ENCODE measurements around the gene BRCC3.

The BRCC3 gene

GRCh38 chrX:155070975-155071693, at the start of gene BRCC3, which contains the start of the genes CMC4 and MTCP1:
Gene BRCC3, plus strand, starts transcription at chrX:155071508. Its CDS starts 20 bp downstream, at chrX:155071528.
Gene CMC4, minus strand, starts transcription at chrX:155071136. Its CDS starts 7,113 bp downstream, at chrX:155064023.
Gene MTCP1, minus strand, starts transcription at chrX:155071136. Its CDS starts 5,126 bp downstream, at chrX:155066010.
- peak; percentile 28 to 35 for DNase-seq (ENCODE audit: low read depth in 2 of 2)

- no peak for DNase-seq (ENCODE audit: low read depth in 2 of 2)
Measured at GRCh38 chrX:155022585-155022984, 48.7 kb upstream of the BRCC3 start, which contains the start of gene F8. Gene F8, minus strand, starts transcription at chrX:155022723. Its CDS starts 171 bp downstream, at chrX:155022552.

GRCh38 chrX:155023907-155024833, 47.1 kb upstream of the BRCC3 start:
- DNase-seq (ENCODE audit: low read depth in 2 of 2), result no peak

- no peak for DNase-seq (ENCODE audit: low read depth in 2 of 2)
Measured at GRCh38 chrX:155026420-155026726, 44.9 kb upstream of the BRCC3 start.

GRCh38 chrX:155026727-155027508, 44.4 kb upstream of the BRCC3 start, which contains the start of gene FUNDC2:
Gene FUNDC2, plus strand, starts transcription at chrX:155026844. Its CDS starts 95 bp downstream, at chrX:155026939.
- DNase-seq (ENCODE audit: low read depth in 2 of 2), result peak; percentile 77 to 80

GRCh38 chrX:155027509-155028066, 43.7 kb upstream of the BRCC3 start:
- peak; percentile 33 to 37 for DNase-seq (ENCODE audit: low read depth in 2 of 2)

DNA sequence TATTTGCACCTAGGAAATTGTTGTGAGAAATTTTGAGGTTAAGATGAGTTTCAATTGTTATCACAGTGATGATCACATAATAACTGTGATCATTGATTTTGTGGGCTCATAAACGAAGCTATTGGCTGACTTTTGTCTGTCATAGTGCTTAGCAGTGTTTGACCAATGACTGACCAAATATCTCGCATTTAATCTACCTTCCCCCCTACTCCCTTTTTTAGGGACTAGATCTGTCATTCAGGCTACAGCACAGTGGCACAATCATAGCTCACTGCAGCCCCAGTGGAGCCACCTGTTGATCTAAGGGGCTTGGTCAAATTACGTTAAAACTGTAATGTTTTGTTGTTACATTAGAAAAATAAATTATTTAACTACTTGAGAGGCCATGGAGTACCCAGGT, 43.2 kb upstream of the BRCC3 start:
- DNase-seq (ENCODE audit: low read depth in 2 of 2), result no peak

DNA sequence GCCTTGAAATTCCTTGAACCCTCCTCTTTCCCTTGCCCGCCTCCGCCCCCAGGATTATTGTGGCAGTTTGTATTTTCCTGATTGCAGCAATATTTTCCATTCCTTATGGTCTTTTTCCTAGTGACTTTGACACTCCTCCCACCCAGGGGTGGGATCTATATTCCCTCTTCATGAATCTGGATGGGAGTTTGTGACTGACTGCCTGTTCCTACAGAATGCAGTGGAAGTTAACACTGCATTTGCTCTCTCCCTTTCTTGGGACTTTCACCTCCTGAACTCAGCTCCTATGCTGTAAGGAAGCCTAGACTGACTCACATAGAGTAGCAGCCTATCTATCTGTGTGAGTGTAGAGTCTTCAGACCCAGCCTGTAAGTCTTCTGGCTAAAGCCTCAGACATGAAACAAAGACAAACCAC, 42.4 kb upstream of the BRCC3 start:
- DNase-seq (ENCODE audit: low read depth in 2 of 2), result no peak

GRCh38 chrX:155031657-155032056, 39.7 kb upstream of the BRCC3 start:
- no peak for DNase-seq (ENCODE audit: low read depth in 2 of 2)

DNA sequence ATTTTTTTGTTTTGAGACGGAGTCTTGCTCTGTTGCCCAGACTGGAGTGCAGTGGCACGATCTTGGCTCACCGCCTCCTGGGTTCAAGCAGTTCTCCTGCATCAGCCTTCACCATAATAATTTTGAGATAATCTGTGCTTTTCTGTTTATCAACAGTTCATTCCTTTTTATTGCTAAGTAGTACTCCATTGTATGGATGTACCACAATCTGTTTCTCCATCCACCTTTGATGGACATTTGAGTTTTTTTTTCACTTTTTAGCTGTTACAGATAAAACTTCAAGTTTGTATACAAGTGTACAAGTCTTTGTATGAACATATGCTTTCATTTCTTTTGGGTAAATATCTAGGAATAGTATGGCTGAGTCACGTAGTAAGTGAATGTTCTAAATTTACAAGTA, 35.6 kb upstream of the BRCC3 start:
- no peak for DNase-seq (ENCODE audit: low read depth in 2 of 2)

DNA sequence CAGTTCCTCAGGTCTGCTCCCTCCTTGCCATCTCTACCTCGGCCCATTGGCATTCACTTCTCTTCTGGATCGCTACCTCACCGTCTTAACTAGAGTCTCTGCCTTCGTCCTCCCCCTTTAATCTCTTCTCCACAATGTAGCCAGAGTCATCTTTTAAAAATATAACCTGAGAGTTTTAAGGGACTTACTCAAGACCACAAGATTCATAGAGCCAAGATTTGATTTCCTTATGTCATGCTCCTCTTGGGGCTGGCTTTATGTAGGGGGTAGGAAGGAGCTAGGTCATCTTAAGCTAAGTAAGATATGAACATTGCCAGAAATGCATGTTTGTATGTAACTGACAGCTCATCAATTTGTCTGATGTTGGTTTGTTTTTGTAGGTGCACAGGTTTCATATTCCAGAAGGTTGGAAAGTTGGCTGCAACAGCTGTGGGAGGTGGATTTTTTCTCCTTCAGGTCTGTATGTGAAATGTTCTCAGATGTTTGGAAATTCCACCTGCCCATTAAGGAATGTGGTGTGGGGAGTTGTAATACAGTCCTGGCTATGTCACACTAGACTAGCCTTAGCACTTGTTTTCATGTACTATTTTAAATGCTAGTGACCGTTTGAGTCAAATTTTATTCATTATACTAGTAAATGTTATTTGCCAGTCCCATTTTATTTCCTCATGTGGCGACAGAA, 25.0 kb upstream of the BRCC3 start:
- no peak for DNase-seq (ENCODE audit: low read depth in 2 of 2)

- DNase-seq (ENCODE audit: low read depth in 2 of 2), result no peak
Measured at GRCh38 chrX:155046811-155047528, 24.3 kb upstream of the BRCC3 start.

DNA sequence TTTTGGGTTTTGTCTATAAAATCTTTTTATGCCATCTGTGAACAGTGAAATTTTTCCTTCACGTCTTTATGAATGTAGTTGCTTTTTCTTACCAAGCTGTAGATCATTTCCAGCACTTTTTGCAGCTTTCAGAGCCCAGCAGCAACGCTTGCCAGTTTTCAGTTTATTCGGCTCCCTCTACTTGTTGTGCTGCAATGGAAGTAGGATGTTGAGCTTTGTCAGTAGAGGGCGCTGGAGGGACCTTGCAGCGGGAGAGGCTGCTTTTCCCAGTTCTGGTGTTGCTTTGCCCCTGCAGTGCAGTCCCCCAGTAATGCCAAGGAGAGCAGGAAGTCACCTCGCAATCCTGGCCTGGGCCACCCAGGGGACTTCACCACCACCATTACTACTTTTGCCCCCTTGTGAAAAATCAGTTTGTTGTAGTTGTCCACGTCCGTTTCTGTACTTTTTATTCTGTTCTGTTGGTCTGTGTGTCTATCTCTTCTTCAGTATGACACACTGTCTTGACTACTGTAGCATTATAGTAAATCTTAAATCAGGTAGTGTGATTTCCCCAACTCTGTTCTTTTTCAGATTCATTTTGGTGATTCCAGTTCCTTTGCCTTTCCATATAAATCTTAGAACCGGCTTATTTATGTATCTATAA, 22.2 kb upstream of the BRCC3 start:
- no peak for DNase-seq (ENCODE audit: low read depth in 2 of 2)

GRCh38 chrX:155052738-155053498, 18.4 kb upstream of the BRCC3 start:
- DNase-seq (ENCODE audit: low read depth in 2 of 2), result no peak

DNA sequence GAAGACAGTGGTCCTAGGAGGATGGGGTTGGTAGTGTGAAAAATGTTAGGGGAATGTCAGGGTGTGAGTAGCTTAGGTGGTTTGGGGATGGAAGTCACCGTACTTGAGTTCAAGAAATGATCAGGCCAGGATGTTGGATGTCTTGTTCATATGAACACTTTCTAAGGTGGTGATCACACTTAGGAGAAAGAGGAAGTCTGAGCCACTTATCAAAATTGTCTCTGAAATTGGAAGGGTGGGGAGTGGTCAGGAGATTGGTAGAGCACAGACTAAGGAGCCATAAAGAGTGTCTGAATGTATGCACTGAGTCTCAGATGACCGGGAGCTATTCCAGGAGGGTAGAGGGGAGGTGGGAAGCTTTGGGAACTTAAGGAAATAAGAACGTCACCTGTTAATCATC, 17.7 kb upstream of the BRCC3 start:
- DNase-seq (ENCODE audit: low read depth in 2 of 2), result no peak

- DNase-seq (ENCODE audit: low read depth in 2 of 2), result no peak
Measured at GRCh38 chrX:155054255-155054654, 17.1 kb upstream of the BRCC3 start.

- no peak for DNase-seq (ENCODE audit: low read depth in 2 of 2)
Measured at GRCh38 chrX:155055494-155055893, 15.8 kb upstream of the BRCC3 start.

DNA sequence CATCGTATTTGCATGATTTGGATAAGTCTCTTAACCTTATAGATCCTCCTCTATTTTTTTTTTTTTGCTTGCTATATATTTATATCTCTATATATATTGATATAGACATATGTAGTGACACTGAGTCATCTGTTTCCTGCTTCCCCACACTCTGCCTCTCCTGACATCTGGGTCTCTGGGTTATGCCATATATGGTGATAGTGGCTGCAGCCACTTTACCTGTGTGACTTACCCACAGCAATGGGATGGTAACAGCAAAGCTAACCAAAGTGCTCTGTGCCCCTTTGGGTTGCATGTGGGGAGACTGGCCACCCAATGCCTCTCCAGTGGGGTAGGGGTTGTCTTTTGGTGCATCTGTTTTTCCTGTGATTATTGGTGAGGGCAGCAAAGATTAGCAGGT, 14.8 kb upstream of the BRCC3 start:
- DNase-seq (ENCODE audit: low read depth in 2 of 2), result no peak
